Cerebellar cortex (tissue), 1 donor: ENCODE data around the gene FGF12.
"Not testable (repeated sequence)": the region's sequence is repeated elsewhere in the genome, so short reads cannot be mapped to it uniquely, and the experiment has no call there.

Experiments
- DNase-seq: peaks from one replicate; pipeline ENCODE4 v3.0.0-alpha.2; 2015; ENCODE audit warnings: low spot score

Gene FGF12

GRCh38 chr3:192577811-192578210, 149.5 kb downstream of the FGF12 start:
- no peak for DNase-seq

DNA sequence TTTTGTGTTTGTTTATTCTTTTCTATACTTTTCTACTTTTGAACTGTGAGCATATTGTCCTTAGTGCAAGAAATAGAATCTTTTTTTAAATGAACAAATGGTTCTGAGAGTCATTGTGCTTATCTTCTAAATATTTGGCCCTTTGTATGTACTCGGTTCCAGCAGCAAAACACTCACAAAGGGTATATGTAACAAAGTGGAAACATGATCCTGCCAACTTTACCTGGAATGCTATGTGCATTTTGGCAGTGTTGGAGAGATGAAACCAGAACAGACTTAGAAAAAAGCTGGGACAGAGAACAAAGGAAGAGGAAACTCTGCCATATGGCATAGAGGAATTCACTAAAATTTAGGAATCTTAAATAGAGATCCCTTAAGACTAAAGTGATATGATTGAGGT, 150.1 kb downstream of the FGF12 start:
- DNase-seq: peak; percentile 20

DNA sequence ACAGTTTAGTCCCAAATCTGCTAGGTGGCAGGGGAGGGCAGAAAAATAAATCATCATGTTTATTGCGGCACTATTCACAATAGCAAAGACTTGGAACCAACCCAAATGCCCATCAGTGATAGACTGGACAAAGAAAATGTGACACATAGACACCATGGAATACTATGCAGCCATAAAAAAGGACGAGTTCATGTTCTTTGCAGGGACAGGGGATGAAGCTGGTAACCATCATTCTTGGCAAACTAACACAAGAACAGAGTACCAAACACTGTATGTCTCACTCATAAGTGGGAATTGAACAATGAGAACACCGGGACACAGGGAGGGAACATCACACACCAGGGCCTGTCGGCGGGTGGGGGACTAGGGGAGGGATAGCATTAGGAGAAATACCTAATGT, 150.6 kb downstream of the FGF12 start:
- DNase-seq: not testable (repeated sequence)

GRCh38 chr3:192575879-192576506, 151.3 kb downstream of the FGF12 start:
- DNase-seq: no peak

- DNase-seq: no peak
Measured at GRCh38 chr3:192573240-192573639, 154.1 kb downstream of the FGF12 start.

DNA sequence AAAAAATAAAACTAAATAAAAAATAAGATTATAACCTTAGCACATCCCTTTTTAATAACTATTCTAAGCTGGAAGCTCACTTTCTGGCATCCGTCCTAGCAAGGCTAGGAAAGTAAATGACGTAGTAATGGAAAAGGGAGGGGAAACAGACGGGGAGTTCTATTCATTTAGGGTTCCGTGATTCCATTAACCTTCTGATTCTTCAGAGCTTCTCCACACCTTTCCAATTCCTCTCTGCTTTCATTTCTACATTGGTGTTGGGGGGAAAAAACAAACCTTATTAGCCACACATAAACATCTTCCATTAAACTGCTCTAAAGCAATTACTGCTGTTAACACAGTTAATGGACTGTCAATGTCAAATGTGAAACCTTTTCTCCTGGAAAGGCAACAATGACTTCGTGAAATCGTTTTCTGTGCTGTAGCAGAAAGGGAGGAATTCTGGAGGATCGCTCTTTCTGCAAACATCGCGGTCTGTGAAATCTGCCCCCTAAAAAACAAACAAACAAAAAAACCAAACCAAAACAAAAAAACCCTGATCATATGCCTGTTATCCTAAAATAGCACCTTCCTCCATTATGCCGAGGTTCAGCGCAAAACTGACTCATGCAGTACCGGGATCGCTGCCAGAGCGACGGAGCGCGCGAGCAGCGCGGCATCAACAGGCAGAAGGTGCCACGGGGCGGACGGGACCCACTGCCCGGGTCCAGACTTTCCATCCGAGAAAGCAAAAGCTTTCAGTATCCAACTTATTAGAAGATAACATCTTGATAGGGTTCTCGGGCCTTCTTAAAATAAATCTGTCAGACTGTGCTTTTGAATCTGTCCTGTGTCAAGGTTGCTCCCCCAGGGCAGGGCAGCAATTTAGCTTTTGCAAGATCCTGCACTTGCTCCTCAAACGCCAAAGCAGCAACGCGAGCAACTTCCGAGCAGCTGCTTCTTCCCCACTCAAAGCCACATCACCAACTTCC, 156.2 kb downstream of the FGF12 start:
- peak; percentile 66 for DNase-seq

DNA sequence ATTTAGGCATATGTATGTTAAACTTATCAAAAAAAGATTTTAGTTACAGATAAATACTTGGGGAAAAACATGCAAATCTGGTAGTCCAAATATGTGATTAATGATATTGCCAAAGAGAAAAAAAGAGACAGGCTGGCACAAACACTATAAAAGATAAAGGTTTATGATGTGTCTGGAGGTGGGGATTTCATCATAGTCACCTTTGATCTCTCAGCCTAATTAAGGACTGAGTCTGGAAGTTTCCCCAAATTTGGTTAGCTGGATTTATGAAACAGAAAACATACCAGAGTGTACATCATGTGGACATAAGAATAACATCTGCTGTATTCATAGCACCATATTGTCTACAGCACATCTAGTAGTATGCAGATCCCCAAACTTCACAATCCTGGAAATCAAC, 157.0 kb downstream of the FGF12 start:
- DNase-seq: no peak

- peak; percentile 85 for DNase-seq
Measured at GRCh38 chr3:192566706-192567290, 160.5 kb downstream of the FGF12 start.

- DNase-seq: no peak
Measured at GRCh38 chr3:192564611-192565010, 162.7 kb downstream of the FGF12 start.

- no peak for DNase-seq
Measured at GRCh38 chr3:192563417-192563816, 163.9 kb downstream of the FGF12 start.

- no peak for DNase-seq
Measured at GRCh38 chr3:192553707-192554106, 173.6 kb downstream of the FGF12 start.

DNA sequence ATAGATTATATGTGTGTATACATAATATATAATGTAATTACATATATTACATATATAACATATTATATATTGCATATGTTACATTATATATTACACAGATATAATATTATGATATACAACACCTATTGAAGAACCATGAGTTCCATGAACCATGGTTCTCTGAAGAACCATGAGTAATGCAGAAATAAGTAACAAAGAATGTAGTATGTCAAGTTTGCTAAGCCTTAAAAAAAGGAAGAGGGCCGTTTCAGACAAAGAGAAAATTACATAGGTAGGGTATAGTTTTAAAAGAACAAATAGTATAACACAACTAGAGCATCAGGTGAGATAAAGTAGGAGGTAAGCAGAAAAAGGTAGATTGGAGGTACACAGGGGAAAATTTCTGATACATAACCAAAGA, 177.0 kb downstream of the FGF12 start:
- DNase-seq: no peak

DNA sequence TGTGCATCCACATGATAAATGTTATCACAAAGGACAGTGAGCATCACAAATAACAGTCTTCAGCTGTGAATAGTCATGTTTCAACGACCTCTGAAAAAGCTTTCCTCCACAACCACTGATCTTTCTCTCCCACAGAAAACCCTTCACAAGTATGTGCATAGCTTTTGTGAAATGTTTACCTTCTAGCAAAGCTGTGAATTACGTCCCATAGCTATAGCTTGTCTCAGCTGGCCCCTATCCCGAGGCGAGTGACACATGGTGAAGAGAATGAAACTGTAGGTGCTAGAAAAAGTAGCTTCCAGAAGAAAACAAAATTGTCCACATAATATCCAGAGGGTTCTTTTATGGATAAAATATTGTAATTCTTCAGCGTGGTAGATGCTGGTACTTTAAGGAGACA, 182.0 kb downstream of the FGF12 start:
- DNase-seq: no peak

DNA sequence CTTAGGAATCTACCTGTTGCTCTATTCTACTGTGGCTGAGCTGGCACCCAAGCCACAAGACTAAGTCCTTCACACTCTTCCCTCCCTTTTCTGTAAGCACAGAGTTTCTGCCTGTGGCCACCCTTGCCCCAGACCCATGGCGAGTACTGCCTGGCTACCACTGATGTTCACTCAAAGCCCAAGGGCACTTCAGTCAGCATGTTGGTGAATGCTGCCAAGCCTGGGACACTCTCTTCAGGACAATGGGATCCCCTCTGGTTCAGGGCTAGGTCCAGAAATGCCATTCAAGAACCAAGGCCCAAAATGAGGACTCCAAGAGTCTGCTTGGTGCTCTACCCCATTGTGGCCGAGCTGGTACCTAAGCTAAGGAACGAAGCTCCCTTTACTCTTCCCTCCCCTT, 184.2 kb downstream of the FGF12 start:
- DNase-seq: no peak

DNA sequence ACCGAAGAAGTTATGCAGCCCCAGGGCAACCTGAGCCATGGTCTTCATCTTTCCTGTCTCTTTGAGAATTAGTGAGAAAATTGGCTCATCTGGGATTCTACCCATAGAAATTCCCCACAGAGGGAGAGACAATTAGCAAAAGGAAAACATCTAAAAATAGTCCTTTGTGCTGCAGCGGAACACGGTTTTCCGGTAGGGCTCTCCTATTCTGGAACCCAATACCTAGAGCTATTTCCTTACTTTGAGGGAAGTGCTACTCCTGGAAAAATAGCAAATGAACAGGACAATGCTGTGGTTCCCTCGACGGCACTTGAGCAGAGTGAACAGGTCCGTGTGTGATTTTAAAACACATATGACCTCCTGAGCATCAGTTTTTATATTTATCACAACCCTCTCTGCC, 210.5 kb downstream of the FGF12 start:
- no peak for DNase-seq

- DNase-seq: peak; percentile 12
Measured at GRCh38 chr3:192515664-192516045, 211.7 kb downstream of the FGF12 start.

- DNase-seq: peak; percentile 25
Measured at GRCh38 chr3:192514754-192515663, 212.3 kb downstream of the FGF12 start.

DNA sequence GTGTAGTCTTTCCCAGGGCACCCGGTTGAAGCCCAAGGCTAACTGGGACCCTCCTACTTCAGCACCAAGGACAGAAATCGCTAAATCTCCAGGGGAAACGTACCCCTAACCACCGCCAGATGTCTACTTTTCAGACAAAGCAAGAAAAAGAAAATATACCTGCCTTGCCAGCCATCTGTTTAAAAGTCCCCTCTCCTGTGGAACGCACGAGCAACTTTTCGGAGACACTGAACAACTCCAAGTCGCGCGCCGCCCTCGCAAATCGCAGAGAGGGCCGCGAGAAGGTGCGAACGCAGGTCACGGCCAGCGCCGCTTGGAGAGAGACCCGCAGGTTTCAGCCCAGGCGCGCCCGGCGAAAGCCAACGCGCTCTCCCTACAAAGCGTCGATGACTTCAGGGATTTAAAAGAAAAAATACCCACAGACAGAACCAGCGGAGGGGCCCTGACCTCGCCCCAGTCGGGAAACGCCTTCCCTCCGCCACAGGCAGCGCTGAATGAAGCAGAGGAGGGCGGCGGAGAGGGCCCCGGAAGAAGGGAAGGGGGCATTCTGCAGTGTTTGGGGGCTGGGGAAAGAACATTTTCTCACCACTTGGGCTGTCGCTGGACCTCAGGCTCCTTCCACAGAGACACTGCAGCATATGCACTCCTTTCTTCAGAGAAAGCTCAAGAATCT, 213.1 kb downstream of the FGF12 start:
- no peak for DNase-seq

DNA sequence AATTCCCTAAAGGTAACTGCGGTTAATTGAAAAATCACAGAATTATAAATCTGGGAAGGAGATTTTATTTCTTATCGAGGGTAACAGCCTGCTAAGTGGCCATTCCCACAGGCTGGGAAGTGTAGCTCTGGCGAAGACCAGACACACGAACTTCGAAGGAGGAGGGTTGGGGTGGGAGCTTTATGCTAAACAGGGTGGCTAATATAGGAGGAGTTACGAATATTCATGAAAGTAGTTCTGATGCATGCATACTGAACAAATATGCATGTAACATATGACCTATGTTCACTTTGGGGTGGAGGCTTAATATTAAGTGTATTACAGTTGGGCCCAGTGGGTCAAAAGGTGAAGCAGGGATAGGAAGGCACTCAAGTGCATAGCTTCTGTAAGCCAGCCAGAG, 221.6 kb downstream of the FGF12 start:
- DNase-seq: no peak

DNA sequence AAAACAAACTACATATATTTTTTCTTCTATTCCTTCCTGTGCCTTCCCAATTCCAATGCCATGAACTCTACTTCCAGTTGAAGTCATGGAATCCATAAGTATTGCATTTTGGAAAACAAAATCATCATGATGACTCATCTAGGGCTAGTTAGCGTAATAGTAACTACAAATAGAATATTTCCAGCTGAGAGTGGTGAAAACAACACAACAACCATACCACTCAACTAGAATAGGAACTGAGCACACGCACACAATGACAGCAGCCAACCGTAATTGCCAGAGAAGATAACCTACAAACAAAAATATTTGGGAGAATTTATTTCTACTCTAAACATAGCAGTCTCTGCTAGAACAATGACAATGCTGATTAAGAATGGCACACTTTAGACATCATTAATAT, 225.9 kb downstream of the FGF12 start:
- DNase-seq: no peak

DNA sequence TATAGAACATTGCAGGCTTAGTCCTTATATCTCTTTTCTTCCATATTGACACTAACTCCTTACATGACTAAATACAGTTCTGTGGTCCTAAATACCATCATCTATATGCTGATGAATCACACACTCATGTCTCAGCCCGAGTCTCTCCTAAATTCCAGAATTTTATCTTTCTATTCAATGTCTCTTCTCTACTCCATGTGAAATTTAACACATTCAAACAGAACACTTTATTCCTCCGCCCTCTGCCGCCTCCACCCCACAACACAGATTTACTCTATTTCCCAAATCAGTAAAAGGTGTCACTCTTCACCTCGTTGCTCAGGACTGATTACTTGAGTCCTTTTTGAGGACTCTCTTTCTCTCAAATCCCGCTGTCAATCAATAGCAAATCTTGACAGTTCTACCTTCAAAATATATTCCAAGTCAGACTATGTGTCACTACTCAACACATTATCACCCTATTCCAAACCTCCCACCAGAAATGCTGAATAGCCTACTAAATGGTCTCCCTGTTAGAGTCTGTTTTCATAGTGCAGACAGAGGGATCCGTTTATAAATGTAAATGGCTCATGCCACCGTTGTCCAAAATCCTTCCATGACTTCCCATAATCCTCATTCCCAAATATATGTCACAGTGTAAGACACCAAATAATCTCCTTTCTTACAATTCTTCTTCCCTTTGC, 230.3 kb downstream of the FGF12 start:
- DNase-seq: no peak
